Testis (tissue), 3 donors: ENCODE data around the gene STX5. TPM values are rescaled to one million over a fixed set of nuclear protein-coding genes. Genes with fewer than 3 reads are reported as not detected.

ENCODE experiments used
- DNase-seq: peaks from one replicate; pipeline ENCODE4 v3.0.0-alpha.2; 2019
- H3K27ac ChIP-seq, 2 donors: fragments of 200-600 bp; sonication (generic); one replicate each; pipeline ENCODE4 v1.5.1; 2019
- H3K27me3 ChIP-seq: fragments of 200-600 bp; sonication (generic); one replicate; pipeline ENCODE4 v1.5.1; 2019
- H3K36me3 ChIP-seq: fragments of 200-600 bp; sonication (generic); one replicate; pipeline ENCODE4 v1.5.1; 2017; ENCODE audit warnings: low read depth; ENCODE audit errors: missing control alignments
- H3K4me1 ChIP-seq: fragments of 200-600 bp; sonication (generic); one replicate; pipeline ENCODE4 v1.5.1; 2019
- H3K4me3 ChIP-seq, 2 donors: fragments of 200-600 bp; sonication (generic); one replicate each; pipeline ENCODE4 v1.5.1; 2017 to 2019
- H3K9me3 ChIP-seq: fragments of 200-600 bp; sonication (generic); one replicate; pipeline ENCODE4 v1.5.1; 2017
- CTCF ChIP-seq, 3 experiments: fragments of 450-650 bp in 2 of 3; fragments of 200-600 bp in 1 of 3; sonication (generic) in 1 of 3; IDR thresholded peaks; one replicate each; pipeline ENCODE4 v1.5.1; 2016 to 2019; ENCODE audit warnings: antibody characterized with exemption in 3 of 3, mild to moderate bottlenecking in 2 of 3, moderate library complexity in 1 of 3
- POLR2A ChIP-seq: fragments of 450-650 bp; IDR thresholded peaks from one replicate; pipeline ENCODE4 v1.6.1; 2017; ENCODE audit warnings: antibody characterized with exemption, mild to moderate bottlenecking, moderate library complexity
- WGBS, 2 donors: methylation state at CpG; one replicate each; pipeline ENCODE4 v1.1.5; 2018; 5-methylcytosine and 5-hydroxymethylcytosine counted together
- intact Hi-C: fragments of 100-400 bp; cut with DNase I; formaldehyde crosslinking; loops from one replicate; pipeline ENCODE4 v1.15.1; 2023; ENCODE audit warnings: low total_unique reads
- polyA plus RNA-seq: library from polyadenylated mRNA; stranded (reverse); fragments of 350-450 nt; fragmentation: Illumina TruSeq; extraction: RNeasy Lipid Tissue Mini Kit (QIAGEN cat#74804); gene quantifications from one replicate; pipeline ENCODE4 v1.2.3, GENCODE V29; 2014; ENCODE audit warnings: low read depth, low replicate concordance; ENCODE audit not compliant: insufficient read depth
- total RNA-seq, 2 donors: library from RNA; depleted of rRNA; stranded (reverse); fragments of >200 nt; gene quantifications; one replicate each; pipeline ENCODE4 v1.2.3, GENCODE V29; 2016

The STX5 gene
- total and polyA plus RNA-seq, 3 donors from 2014 or later, result 42.2 to 55.0 (median 49.1) TPM

GRCh38 chr11:62788991-62789390 lies 42.9 kb downstream of the STX5 start:
- DNase-seq, result no peak
- H3K4me3 ChIP-seq, result no peak overlapping the region
- TF ChIP-seq POLR2A, result no peak
- no peak for TF ChIP-seq CTCF (IDR thresholded peaks at IDR 0.05)
- intact Hi-C loops, result loop anchor here (10.0 kb wide), 1 partner anchor 66 kb away; no protein-coding TSS in a partner anchor
- H3K36me3 ChIP-seq, result no peaks in the 10 kb centered on the region
- H3K9me3 ChIP-seq, result no peaks in the 10 kb centered on the region
- no peaks in the 10 kb centered on the region for H3K27me3 ChIP-seq
- 65% methylated on average over 5 of the region's 5 CpGs for WGBS, 2 donors
- H3K4me1 ChIP-seq, result peaks cover 29% of the 10 kb centered on the region
- H3K27ac ChIP-seq, result no peak overlapping the region

GRCh38 chr11:62787005-62787759 lies 44.7 kb downstream of the STX5 start, which contains the start of gene TMEM179B:
Gene TMEM179B (plus strand): TSS chr11:62787402. CDS start chr11:62787432, 30 bp downstream.
- 0 to 1% methylated on average over 2 to 56 of the region's 88 CpGs for WGBS, 2 donors

GRCh38 chr11:62786318-62787004 lies 45.4 kb downstream of the STX5 start:
- TF ChIP-seq CTCF (IDR thresholded peaks at IDR 0.05) (peak; percentile 91 to 99 (median 98)), POLR2A (no peak)
- Histone ChIP-seq H3K4me3 (peak overlapping the region; percentile 80 to 98), H3K9me3 (no peaks in the 10 kb centered on the region), H3K36me3 (no peaks in the 10 kb centered on the region), H3K27ac (peak overlapping the region; percentile 77 to 97), H3K27me3 (no peaks in the 10 kb centered on the region), H3K4me1 (peaks cover 19% of the 10 kb centered on the region)
- intact Hi-C loops, result loop anchor here (10.0 kb wide), 1 partner anchor 68 kb away; no protein-coding TSS in a partner anchor
- DNase-seq, result peak; percentile 93
- WGBS, 2 donors, result 1 to 13% methylated on average over 2 to 29 of the region's 51 CpGs

More at GRCh38 chr11:62787005-62787759, 44.7 kb downstream of the STX5 start, which contains the start of gene TMEM179B:
- peak within 1 kb of the TSS; percentile 80 to 98 for H3K4me3 ChIP-seq
- peak; percentile 100 for DNase-seq
- H3K4me1 ChIP-seq, result peaks cover 22% of the 10 kb centered on the region
- H3K36me3 ChIP-seq, result no peaks in the 10 kb centered on the region
- peak in 2 of 3 experiments; percentile 52 to 62 for TF ChIP-seq CTCF (IDR thresholded peaks at IDR 0.05)
- TF ChIP-seq POLR2A, result peak; percentile 94
- H3K27ac ChIP-seq, result peak within 1 kb of the TSS; percentile 77 to 97
- H3K27me3 ChIP-seq, result no peaks in the 10 kb centered on the region
- intact Hi-C loops, result loop anchor here (10.0 kb wide), 1 partner anchor 68 kb away; no protein-coding TSS in a partner anchor
- H3K9me3 ChIP-seq, result no peaks in the 10 kb centered on the region

- Histone ChIP-seq H3K27me3 (no peaks in the 10 kb centered on the region), H3K4me1 (peaks cover 7% of the 10 kb centered on the region), H3K9me3 (no peaks in the 10 kb centered on the region), H3K27ac (no peak overlapping the region), H3K36me3 (no peaks in the 10 kb centered on the region), H3K4me3 (no peak overlapping the region)
- intact Hi-C loops, result loop anchor here (10.0 kb wide), 1 partner anchor 72 kb away; no protein-coding TSS in a partner anchor
- 93 to 96% methylated on average over 7 of the region's 7 CpGs for WGBS, 2 donors
- no peak for DNase-seq
- TF ChIP-seq POLR2A (no peak), CTCF (IDR thresholded peaks at IDR 0.05) (no peak)
These were observed 49.1 kb downstream of the STX5 start for GRCh38 chr11:62782753-62783152.
